ENCODE measurements around the gene ARID5B. TPM values are rescaled to one million over a fixed set of nuclear protein-coding genes. Genes with fewer than 3 reads are reported as not detected.

Gene ARID5B
- total RNA-seq, 2 donors from 2014 or later, result 65.5 to 93.8 TPM

DNA sequence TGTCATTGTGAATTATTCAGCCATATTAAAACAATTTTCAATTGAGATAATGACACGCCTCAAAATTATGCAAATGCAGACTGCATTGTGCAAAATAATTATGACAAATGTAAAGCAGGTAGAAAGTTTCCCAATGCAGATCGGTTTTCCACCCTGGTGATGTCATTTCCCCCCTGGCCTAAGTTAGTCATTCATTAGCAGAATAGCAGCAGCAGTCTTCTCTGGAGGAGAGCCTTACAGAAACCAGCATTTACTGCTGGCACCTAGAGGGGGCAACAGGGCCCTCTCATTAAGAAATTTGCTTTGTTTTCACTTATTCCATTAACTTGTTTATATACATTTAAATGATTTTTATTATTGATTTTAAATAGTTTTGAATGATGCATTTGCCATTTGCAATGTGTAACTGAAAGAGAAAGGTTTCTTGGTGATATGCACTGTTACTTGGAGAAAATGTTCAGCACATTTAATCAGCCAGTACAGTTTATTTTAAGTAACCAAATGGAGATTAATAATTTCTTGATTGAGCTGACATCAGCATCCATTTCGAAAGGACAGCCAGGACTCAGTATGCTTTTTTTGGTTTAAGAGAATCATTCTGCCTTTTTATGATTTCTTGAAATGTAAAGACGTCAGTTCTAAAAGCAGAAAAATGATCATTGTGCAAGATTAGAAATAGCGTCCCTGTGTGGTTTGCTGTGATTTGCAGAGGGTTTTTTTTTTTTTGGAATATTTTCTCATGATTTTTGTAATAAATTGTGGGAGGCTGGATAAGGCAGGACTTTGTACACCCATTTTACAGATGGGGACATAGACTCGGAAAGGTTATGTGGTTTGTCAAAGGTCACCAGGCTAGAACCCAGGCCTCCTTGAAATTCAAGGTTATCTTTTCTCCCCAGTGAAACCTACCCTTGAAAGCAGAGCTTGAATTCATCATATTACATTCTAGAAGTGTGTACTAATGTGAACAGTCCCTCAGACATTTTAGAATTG, 3.5 kb downstream of the ARID5B start:
- Mint-ChIP-seq H3K9me3 (no peaks in the 10 kb centered on the region), H3K36me3 (ENCODE audit: low read depth) (peaks cover 70% of the 10 kb centered on the region), H3K27ac (peak overlapping the region; percentile 100), H3K27me3 (no peaks in the 10 kb centered on the region), H3K4me3 (peak overlapping the region; percentile 90), H3K4me1 (peaks cover 10% of the 10 kb centered on the region)
- peak; percentile 61 for ATAC-seq (replicated peaks)

DNA sequence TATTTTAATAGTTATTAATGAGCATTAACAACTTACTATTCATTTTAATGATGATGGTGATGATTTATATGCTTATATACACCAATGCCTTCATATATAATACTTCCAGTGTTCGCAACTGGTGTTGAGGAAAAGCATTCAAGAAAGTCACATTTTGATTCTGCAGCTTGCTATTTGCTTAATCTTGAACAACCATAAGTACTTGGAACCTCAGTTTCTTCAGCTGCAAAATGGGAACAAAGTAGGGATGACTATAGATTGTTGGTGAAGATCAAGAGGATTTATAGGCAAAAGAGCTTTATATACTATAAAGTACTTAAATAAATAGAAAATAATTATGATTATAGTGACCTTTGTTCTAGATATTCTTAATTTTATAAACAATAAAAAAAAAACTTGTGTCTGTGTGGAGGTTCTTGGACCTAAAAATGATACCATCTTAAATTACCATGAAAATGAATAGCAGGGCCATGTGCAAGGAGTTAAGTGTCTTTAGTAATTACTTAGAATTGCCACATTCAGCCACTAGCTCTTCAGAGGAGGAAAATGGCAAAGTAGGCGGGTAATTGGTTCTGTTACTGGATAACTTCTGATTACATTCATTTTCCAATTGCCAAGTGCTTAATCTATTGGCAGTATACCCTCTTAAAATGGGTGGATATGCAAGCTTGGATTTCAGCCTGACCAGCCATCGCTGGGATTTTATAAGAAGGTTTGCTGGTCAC, 4.5 kb downstream of the ARID5B start:
- Mint-ChIP-seq H3K27me3 (no peaks in the 10 kb centered on the region), H3K9me3 (no peaks in the 10 kb centered on the region), H3K36me3 (ENCODE audit: low read depth) (peaks cover 74% of the 10 kb centered on the region), H3K27ac (peak overlapping the region; percentile 100), H3K4me3 (peak overlapping the region; percentile 90), H3K4me1 (peaks cover 14% of the 10 kb centered on the region)
- no peak for ATAC-seq (replicated peaks)

DNA sequence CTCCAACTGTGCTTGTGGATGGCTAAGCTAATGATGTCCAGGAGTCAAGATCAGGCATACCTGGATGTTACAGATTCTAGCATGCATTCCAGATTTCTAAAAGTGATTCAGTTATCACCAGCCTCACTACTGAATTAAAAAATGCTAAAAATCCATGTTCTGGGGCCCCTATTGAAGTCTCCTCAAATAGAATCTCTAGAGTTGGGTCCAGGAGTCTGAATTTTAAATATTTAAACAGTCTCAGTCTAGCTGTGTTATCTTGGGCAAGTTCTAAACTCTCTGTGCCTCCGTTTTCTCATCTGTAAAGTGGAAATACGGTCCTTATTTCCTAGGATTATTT, 5.0 kb downstream of the ARID5B start:
- Mint-ChIP-seq H3K9me3 (no peaks in the 10 kb centered on the region), H3K27ac (no peak overlapping the region), H3K4me1 (peaks cover 16% of the 10 kb centered on the region), H3K27me3 (no peaks in the 10 kb centered on the region), H3K36me3 (ENCODE audit: low read depth) (peaks cover 74% of the 10 kb centered on the region), H3K4me3 (no peak overlapping the region)
- ATAC-seq (replicated peaks), result no peak

DNA sequence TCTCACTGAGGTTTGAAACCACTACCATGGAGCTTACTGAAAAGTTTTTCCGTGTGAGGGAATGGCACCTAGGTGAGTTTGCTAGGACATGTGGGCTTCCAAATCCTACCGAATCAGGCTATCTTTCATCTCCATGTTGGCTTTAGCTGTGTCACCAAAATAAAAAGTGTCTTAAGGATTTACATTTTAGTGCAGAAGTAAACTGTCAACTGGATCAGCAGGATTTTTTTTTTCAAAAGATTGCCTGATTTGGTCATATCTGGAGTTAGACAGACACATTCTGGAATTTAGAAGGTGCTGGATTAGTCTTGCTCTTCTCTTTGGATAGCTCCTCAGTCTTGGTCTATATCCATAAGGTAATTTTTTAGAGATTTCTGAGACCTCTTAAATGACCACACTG, 5.5 kb downstream of the ARID5B start:
- no peak overlapping the region for H3K27ac Mint-ChIP-seq
- H3K27me3 Mint-ChIP-seq, result no peaks in the 10 kb centered on the region
- no peak overlapping the region for H3K4me3 Mint-ChIP-seq
- peaks cover 21% of the 10 kb centered on the region for H3K4me1 Mint-ChIP-seq
- H3K36me3 Mint-ChIP-seq (ENCODE audit: low read depth), result peaks cover 74% of the 10 kb centered on the region
- ATAC-seq (replicated peaks), result no peak
- H3K9me3 Mint-ChIP-seq, result no peaks in the 10 kb centered on the region

DNA sequence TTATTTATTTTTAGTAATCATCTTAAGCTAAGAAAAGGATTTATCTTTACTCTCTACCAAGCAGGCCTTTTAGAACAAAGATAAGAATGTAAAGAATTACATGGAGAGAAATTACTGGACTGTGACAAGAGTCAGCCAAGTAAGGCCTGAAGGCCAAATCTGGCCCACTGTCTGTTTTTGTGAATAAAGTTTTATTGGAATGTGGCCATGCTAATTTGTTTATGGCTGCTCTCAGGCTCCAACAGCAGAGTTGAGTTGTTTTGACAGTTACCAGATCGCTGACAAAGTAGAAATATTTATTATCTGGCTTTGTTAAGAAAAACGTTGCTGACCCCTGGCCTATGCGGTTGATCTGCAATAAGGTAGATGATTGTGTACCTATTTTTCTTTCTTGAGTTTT, 6.1 kb downstream of the ARID5B start:
- no peaks in the 10 kb centered on the region for H3K27me3 Mint-ChIP-seq
- no peaks in the 10 kb centered on the region for H3K9me3 Mint-ChIP-seq
- H3K4me3 Mint-ChIP-seq, result no peak overlapping the region
- no peak overlapping the region for H3K27ac Mint-ChIP-seq
- peaks cover 73% of the 10 kb centered on the region for H3K36me3 Mint-ChIP-seq (ENCODE audit: low read depth)
- no peak for ATAC-seq (replicated peaks)
- H3K4me1 Mint-ChIP-seq, result peaks cover 25% of the 10 kb centered on the region

DNA sequence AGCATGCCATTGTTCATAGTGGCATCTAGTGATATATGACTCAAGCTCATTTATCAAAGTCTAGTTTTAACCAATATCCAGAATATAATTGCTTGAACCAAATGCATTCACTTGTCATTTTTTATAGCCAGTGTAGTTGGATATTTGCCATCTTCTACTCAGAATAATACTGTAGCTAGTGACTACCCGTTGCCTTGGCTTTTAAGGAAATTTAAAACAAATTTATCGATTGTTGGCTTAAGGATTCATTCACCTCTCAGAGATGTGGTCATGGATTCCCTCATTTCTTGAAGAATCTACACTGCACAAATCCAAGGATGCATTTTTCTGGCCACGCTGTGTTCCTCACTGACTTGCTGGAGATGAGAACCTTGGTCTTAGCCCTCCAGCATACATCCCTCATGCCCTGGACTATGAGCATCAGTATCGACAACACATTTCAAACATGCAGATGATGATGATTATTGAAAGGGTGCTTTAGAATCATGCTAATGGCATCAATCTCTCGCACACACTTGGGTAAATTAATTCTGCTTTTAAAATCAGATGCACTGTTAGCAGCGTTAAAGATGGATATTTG, 8.8 kb downstream of the ARID5B start:
- peaks cover 84% of the 10 kb centered on the region for H3K36me3 Mint-ChIP-seq (ENCODE audit: low read depth)
- no peaks in the 10 kb centered on the region for H3K9me3 Mint-ChIP-seq
- no peak overlapping the region for H3K27ac Mint-ChIP-seq
- no peak overlapping the region for H3K4me3 Mint-ChIP-seq
- ATAC-seq (replicated peaks), result no peak
- H3K4me1 Mint-ChIP-seq, result peaks cover 32% of the 10 kb centered on the region
- H3K27me3 Mint-ChIP-seq, result no peaks in the 10 kb centered on the region

DNA sequence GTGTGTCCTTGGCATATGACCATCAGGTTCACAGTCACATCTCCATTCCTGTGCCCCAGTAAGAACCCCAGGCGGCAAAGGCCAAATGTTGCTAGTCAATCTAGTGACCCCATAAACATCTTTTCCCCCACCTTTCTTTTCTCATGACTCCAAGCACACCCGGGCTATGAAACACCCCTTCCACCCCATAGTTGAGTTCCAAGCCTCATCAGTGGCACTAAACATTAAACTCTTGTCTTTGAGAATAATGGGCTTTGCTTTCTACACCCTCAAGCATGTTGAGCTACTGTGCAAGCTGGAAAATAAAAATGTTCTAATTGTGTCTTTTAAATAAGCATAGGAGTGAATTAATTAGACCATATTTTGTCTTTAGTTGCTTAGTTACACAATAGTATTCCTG, 9.4 kb downstream of the ARID5B start:
- Mint-ChIP-seq H3K27ac (no peak overlapping the region), H3K36me3 (ENCODE audit: low read depth) (peaks cover 84% of the 10 kb centered on the region), H3K27me3 (no peaks in the 10 kb centered on the region), H3K4me1 (peaks cover 34% of the 10 kb centered on the region), H3K9me3 (no peaks in the 10 kb centered on the region), H3K4me3 (no peak overlapping the region)
- ATAC-seq (replicated peaks), result no peak

DNA sequence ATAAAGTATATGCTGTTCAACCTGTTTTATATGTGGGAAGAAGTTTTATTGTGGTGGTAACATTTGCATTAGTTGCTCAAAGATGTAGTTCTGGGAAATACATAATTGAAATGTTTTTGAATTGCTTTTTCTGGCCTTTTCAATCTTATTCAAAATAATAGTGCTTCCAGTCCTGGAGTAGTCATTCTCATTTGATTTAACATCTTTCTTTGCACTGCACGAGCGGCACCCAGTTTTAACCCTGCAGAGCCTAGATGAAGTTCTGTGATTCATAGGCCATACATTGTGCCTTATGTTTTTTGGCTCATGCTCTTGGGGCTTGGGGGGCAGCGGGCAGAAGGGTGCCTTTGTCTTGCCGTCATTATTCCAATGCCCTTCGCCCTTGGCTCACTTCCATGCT, 9.9 kb downstream of the ARID5B start:
- Mint-ChIP-seq H3K27ac (no peak overlapping the region), H3K4me1 (peaks cover 34% of the 10 kb centered on the region)

DNA sequence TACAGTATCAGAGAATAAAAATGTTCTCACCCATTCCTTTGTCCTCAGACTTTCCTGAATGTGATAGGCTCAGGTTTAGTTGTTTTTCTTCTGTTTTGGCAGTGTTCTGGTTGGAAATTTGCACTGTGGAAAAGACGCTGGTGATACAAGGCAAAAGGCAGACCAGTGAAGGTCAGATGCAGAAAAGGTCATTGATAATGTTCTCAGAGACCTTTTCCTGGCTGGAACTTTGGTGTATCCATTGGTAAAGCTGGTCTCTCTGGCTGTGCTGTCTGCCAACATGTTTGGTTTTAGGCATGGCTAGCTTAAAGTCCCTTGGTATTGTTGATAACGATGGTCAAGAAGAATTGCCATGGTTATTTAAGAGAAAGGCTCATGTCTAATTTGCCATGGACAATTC, 11.5 kb downstream of the ARID5B start:
- Mint-ChIP-seq H3K9me3 (peaks cover 4% of the 10 kb centered on the region), H3K27me3 (no peaks in the 10 kb centered on the region), H3K36me3 (ENCODE audit: low read depth) (peaks cover 86% of the 10 kb centered on the region), H3K27ac (no peak overlapping the region), H3K4me1 (peaks cover 40% of the 10 kb centered on the region), H3K4me3 (no peak overlapping the region)
- ATAC-seq (replicated peaks), result no peak

More for the DNA sequence above, 9.9 kb downstream of the ARID5B start:
- Mint-ChIP-seq H3K9me3 (no peaks in the 10 kb centered on the region), H3K36me3 (ENCODE audit: low read depth) (peaks cover 83% of the 10 kb centered on the region), H3K4me3 (no peak overlapping the region), H3K27me3 (no peaks in the 10 kb centered on the region)
- ATAC-seq (replicated peaks), result no peak

DNA sequence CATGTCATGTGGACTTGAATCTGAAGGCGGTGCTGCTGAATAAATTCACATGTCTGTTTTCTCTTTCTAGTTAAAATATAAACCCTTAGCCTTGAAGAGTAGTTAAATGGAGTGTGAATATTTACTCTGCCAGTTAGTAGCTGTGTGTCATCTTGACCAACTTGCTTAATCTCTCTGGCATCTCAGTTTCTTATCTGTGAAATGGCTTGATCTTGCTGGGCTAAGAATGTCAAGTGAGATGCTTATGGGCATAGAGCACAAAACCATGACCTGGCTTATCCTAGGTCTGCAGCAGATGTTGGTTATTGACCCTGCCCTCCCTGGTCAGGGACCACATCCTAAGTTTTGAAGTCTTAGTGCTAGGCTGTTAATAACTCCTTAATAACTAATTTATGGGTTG, 16.6 kb downstream of the ARID5B start:
- peaks cover 91% of the 10 kb centered on the region for H3K36me3 Mint-ChIP-seq (ENCODE audit: low read depth)

DNA sequence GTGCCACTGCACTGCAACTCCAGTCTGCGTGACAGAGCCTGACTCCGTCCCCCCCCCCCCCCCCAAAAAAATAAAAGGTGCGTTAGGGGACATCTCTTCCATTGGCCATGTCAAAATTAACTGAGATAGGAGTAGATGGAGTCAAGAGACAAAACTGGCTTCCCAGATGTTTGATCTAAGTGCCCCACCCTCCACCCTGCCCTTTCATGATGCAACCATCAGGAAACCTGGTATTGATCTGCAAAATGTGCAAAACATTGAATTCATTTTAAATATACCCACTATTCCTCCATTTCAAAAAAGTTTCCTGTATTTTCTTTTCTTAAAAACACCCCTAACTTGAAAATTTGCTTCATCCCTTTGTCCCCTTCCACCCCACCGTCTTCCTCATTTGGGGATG, 17.5 kb downstream of the ARID5B start:
- Mint-ChIP-seq H3K4me1 (peaks cover 18% of the 10 kb centered on the region), H3K4me3 (no peak overlapping the region), H3K27ac (no peak overlapping the region), H3K9me3 (peaks cover 4% of the 10 kb centered on the region), H3K27me3 (no peaks in the 10 kb centered on the region), H3K36me3 (ENCODE audit: low read depth) (peaks cover 91% of the 10 kb centered on the region)
- ATAC-seq (replicated peaks), result no peak

More for the DNA sequence above, 16.6 kb downstream of the ARID5B start:
- peaks cover 4% of the 10 kb centered on the region for H3K9me3 Mint-ChIP-seq
- no peak overlapping the region for H3K4me3 Mint-ChIP-seq
- H3K27ac Mint-ChIP-seq, result peak overlapping the region; percentile 71
- peaks cover 18% of the 10 kb centered on the region for H3K4me1 Mint-ChIP-seq
- ATAC-seq (replicated peaks), result no peak
- no peaks in the 10 kb centered on the region for H3K27me3 Mint-ChIP-seq

DNA sequence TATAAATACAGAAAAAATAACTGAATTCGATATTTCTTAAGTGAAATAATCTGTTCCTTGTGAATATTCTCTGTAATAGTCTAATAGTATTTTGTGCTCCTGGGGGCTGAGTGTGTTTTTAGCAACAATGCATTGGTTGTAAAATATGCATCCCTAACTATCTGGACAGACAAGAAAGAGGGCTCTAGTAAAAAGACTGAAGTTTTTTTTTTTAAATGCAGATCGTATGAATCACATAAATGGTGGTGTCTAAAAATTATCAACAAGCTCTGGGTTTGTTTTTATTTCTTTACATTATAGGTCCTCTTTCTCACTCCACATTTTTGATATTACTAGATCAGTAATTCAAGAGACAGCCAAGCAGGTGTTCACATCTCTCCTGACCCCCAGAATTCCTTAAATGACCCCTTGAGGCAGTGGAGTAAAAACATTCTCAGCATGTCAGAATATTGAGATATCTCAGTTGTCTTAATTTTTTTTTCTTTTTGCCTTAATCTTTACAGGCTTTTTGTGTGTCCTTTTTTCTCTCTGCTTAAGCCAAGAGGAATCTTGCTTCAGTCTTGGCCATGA, 18.2 kb downstream of the ARID5B start:
- peaks cover 91% of the 10 kb centered on the region for H3K36me3 Mint-ChIP-seq (ENCODE audit: low read depth)
- H3K4me1 Mint-ChIP-seq, result peaks cover 14% of the 10 kb centered on the region
- H3K9me3 Mint-ChIP-seq, result peaks cover 4% of the 10 kb centered on the region
- no peak overlapping the region for H3K4me3 Mint-ChIP-seq
- no peak overlapping the region for H3K27ac Mint-ChIP-seq
- H3K27me3 Mint-ChIP-seq, result no peaks in the 10 kb centered on the region
- no peak for ATAC-seq (replicated peaks)

DNA sequence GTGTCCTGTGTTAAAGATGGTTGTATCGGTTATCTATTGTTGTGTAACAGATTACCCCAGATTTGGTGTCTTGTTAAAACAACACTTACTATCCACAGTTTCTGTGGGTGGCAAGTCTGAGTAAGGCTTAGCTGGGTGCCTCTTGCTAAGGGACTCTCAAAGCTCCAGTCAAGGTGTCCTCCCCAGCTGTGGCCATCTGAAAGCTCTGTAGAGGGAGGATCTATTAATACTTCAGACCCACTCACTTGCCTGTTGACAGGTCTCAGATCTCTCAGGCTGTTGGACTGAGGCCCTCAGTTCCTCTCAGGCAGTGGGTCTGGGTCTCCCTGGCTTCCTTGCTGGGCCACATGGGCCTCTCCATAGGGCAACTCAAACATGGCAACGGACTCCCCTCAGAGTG, 19.6 kb downstream of the ARID5B start:
- Mint-ChIP-seq H3K27ac (peak overlapping the region; percentile 5), H3K4me1 (peaks cover 8% of the 10 kb centered on the region), H3K4me3 (no peak overlapping the region), H3K36me3 (ENCODE audit: low read depth) (peaks cover 93% of the 10 kb centered on the region), H3K9me3 (peaks cover 4% of the 10 kb centered on the region), H3K27me3 (no peaks in the 10 kb centered on the region)
- no peak for ATAC-seq (replicated peaks)

DNA sequence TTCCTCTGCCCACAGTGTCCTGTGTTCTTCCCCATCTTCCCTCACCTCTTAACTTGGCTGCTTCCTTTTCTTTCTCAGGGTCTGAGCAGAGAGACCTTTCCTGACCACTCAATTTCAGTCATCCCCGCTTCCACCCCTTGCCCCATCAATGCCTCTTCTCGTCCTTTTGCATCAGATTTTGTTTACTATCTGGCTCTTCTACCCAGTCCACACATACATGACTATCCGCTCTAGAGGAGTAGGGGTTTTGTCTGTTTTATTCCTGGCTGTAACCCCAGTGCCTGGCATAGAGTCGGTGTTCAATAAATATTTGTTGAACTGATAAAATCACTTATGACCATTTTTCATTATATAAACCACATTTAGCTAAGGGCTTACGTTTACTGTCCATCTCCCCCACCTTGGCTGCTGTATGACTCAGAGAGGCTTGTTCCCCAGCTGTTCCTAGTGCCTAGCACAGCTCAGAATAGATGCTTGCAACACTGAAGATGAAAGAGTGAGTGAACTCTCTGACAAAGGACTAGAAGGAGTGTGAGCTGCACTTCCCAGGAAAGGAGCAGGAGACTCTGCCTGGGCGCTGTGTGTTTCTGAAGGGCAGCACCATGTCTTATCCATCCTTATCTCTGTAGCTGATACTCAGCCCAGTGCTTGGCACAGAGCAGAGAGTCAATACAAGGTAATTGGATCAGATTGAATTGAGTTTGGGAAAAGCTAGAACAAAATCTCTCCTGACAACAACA, 21.9 kb downstream of the ARID5B start:
- Mint-ChIP-seq H3K27me3 (no peaks in the 10 kb centered on the region), H3K9me3 (no peaks in the 10 kb centered on the region), H3K36me3 (ENCODE audit: low read depth) (peaks cover 83% of the 10 kb centered on the region), H3K4me1 (no peaks in the 10 kb centered on the region), H3K27ac (no peak overlapping the region), H3K4me3 (no peak overlapping the region)
- no peak for ATAC-seq (replicated peaks)
